Left ventricle myocardium inferior (tissue), 1 donor: Measurements from ENCODE around the gene PTPRJ. TPM values are rescaled to one million over a fixed set of nuclear protein-coding genes. Genes with fewer than 3 reads are reported as not detected.
A peak's percentile ranks its signal among the peaks of the same experiment; 100 is the strongest.
"Not testable (repeated sequence)": the region's sequence is repeated elsewhere in the genome, so short reads cannot be mapped to it uniquely, and the experiment has no call there.

Experiments
- DNase-seq: peaks from one replicate; pipeline ENCODE4 v3.0.0-alpha.2; 2020
- H3K27ac ChIP-seq: fragments of 200-600 bp; replicated peaks from 2 replicates; pipeline ENCODE4 v1.8.0; 2021
- H3K27me3 ChIP-seq: fragments of 200-600 bp; 2 replicates; pipeline ENCODE4 v1.8.0; 2021; ENCODE audit warnings: low read depth
- H3K36me3 ChIP-seq: fragments of 200-600 bp; 2 replicates; pipeline ENCODE4 v1.8.0; 2021
- H3K4me1 ChIP-seq: fragments of 200-600 bp; 2 replicates; pipeline ENCODE4 v1.8.0; 2021
- H3K4me3 ChIP-seq: fragments of 200-600 bp; 2 replicates; pipeline ENCODE4 v1.8.0; 2021; ENCODE audit warnings: mild to moderate bottlenecking, moderate library complexity
- H3K9me3 ChIP-seq: fragments of 200-600 bp; replicated peaks from 2 replicates; pipeline ENCODE4 v1.8.0; 2021
- intact Hi-C: fragments of 100-400 bp; cut with micrococcal nuclease; formaldehyde crosslinking; loops from one replicate; pipeline ENCODE4 v1.11.0; 2022
- long read RNA-seq: library from polyadenylated mRNA; unstranded; transcript quantifications from one replicate; pipeline ENCODE4 v2.0.0, GENCODE V29; 2021
- total RNA-seq: library from RNA; stranded (reverse); fragmentation: NEBNext Ultra II Directional; extraction: Animal tissue kit (Norgen Biotek cat#: 25700); gene quantifications from one replicate; pipeline ENCODE4 v1.2.1, GENCODE V29; 2021
- TF ChIP-seq, protein P1 (sequence below): fragments of 200-600 bp; IDR thresholded peaks from 2 replicates; pipeline ENCODE4 v1.8.0; 2021; ENCODE audit warnings: antibody characterized with exemption, mild to moderate bottlenecking, borderline replicate concordance
- donor health status: DM: no; HTN: yes; CAD: no; lungs with severe emphysema.

PTPRJ gene
- total RNA-seq = 6.8 TPM
- long read RNA-seq, partial matches to known transcripts = 0 of 6 reads
- long read RNA-seq, other reads (novel, unspliced or antisense) = 6 of 6 reads

DNA sequence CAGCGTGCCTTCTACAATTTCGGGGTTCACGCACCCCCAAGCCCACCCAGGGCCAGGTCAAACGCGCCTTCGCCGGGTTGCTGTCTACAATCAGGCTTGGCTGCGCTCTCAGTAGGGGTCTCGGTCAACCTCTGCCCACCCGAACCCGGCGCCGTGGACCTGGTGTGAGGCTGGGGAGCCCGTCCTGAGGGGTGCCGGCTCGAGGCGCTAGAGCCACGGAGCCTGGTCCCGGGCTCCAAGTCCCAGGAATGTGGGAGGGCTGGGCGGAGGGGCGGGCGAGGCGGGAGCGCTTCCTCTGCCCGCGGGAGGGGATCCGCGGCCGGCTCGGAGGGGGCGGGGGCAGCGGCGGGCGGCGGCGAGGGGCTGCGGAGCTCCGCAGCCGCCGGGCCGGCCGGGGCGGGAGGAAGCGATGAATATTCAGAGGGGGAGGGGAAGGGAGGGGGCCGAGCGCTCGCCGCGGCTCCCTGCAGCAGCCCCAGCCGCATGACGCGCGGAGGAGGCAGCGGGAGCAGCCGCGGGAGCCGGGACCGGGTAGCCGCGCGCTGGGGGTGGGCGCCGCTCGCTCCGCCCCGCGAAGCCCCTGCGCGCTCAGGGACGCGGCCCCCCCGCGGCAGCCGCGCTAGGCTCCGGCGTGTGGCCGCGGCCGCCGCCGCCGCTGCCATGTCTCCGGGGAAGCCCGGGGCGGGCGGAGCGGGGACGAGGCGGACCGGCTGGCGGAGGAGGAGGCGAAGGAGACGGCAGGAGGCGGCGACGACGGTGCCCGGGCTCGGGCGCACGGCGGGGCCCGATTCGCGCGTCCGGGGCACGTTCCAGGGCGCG is at the start of gene PTPRJ:
Gene PTPRJ, plus strand, starts transcription at position 472 of the 819 bp plus-strand sequence. CDS start 354 bp downstream, outside the sequence.
- Histone ChIP-seq H3K4me3 (peak within 1 kb of the TSS; percentile 91), H3K27ac (peak within 1 kb of the TSS; percentile 69), H3K9me3 (no peaks in the 10 kb centered on the region), H3K36me3 (no peaks in the 10 kb centered on the region), H3K4me1 (peaks cover 19% of the 10 kb centered on the region), H3K27me3 (peaks cover 25% of the 10 kb centered on the region)
- DNase-seq = peak; percentile 50
- TF ChIP-seq, protein P1, sequence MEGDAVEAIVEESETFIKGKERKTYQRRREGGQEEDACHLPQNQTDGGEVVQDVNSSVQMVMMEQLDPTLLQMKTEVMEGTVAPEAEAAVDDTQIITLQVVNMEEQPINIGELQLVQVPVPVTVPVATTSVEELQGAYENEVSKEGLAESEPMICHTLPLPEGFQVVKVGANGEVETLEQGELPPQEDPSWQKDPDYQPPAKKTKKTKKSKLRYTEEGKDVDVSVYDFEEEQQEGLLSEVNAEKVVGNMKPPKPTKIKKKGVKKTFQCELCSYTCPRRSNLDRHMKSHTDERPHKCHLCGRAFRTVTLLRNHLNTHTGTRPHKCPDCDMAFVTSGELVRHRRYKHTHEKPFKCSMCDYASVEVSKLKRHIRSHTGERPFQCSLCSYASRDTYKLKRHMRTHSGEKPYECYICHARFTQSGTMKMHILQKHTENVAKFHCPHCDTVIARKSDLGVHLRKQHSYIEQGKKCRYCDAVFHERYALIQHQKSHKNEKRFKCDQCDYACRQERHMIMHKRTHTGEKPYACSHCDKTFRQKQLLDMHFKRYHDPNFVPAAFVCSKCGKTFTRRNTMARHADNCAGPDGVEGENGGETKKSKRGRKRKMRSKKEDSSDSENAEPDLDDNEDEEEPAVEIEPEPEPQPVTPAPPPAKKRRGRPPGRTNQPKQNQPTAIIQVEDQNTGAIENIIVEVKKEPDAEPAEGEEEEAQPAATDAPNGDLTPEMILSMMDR = no peak
- intact Hi-C loops = no loop called here

- TF ChIP-seq, protein P1 = no peak
- no peaks in the 10 kb centered on the region for H3K4me1 ChIP-seq
- no peaks in the 10 kb centered on the region for H3K27me3 ChIP-seq
- H3K27ac ChIP-seq = no peak overlapping the region
- intact Hi-C loops = no loop called here
- DNase-seq = no peak
- H3K4me3 ChIP-seq = no peak overlapping the region
- no peaks in the 10 kb centered on the region for H3K36me3 ChIP-seq
- no peaks in the 10 kb centered on the region for H3K9me3 ChIP-seq
These were observed 47.8 kb upstream of the PTPRJ start for GRCh38 chr11:47932544-47932943.

- H3K9me3 ChIP-seq, intact Hi-C loops, H3K27me3 ChIP-seq, H3K36me3 ChIP-seq, H3K27ac ChIP-seq, H3K4me3 ChIP-seq, H3K4me1 ChIP-seq, DNase-seq: not testable (repeated sequence)
These were observed 46.6 kb upstream of the PTPRJ start for GRCh38 chr11:47933797-47934196.

DNA sequence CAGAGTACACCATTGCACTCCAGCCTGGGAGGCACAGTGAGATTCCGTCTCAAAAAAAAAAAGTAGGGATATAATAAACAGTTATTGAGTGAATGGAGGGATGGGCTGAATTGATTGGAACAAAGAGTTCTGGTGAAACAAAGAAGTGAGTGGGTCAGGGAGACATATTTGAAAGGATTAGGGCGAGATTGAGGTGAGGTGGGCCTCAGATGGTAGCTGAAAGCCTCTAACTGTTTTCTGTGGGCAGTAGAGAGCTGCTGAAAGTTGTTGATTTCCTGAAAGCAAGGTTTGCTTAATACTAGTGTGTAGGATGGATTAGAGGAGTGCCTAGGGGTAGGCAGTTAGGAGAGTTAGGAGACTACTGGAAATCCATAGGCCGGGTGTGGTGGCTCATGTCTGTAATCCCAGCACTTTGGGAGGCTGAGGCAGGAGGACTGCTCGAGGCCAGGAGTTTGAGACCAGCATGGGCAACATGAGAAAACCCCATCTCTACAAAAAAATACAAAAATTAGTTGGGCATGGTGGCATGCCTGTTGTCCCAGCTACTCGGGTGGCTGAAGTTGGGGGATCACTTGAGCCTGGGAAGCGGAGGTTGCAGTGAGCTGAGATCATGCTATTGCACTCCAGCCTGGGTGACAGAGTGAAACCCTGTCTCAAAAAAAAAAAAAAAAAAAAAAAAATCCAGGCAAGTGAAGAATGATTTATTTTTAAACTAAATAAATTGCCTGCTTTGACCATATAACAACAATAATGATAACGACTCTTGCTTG is 41.4 kb upstream of the PTPRJ start:
- no peak overlapping the region for H3K27ac ChIP-seq
- TF ChIP-seq, protein P1 = no peak
- H3K9me3 ChIP-seq = no peaks in the 10 kb centered on the region
- H3K27me3 ChIP-seq = no peaks in the 10 kb centered on the region
- intact Hi-C loops = loop anchor here (5.0 kb wide), 1 partner anchor 168 kb away; no protein-coding TSS in a partner anchor
- no peak for DNase-seq
- H3K4me1 ChIP-seq = no peaks in the 10 kb centered on the region
- no peaks in the 10 kb centered on the region for H3K36me3 ChIP-seq
- no peak overlapping the region for H3K4me3 ChIP-seq

DNA sequence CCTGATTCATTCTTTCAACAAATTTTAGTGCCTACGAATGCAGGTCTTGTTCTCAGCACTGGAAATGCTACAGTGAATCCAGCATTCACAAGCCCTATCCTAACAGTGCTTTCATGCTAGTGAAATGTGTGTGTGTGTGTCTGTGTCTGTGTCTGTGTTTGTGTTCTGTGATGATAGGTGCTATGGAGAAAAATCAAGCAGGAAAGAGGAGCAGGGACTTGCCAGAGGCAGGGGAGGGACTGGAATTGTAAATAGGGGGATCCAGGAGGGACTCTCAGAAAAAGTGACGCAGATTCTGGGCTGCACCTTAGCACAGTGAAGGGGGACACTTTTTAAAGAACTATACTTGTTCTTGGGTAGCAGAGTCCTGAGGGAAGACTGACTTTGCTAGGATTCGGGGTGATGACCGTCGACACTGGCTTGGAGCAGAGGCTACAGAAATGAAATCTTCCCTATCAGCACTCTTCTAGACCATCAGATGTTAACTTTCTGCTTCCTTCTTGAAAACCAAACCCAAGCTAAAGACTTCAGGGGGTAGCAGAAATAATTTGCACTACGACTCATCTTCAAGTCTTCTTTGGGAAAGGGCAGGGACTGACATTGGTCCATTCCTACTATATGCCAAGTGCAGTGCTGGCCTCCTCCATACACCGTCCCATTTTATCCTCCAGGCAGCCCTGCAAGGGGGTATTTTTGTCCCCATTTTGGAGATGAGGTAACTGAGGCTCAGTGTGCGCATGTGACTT is 39.3 kb upstream of the PTPRJ start:
- no peaks in the 10 kb centered on the region for H3K27me3 ChIP-seq
- no peaks in the 10 kb centered on the region for H3K4me1 ChIP-seq
- H3K9me3 ChIP-seq = no peaks in the 10 kb centered on the region
- intact Hi-C loops = no loop called here
- no peak overlapping the region for H3K27ac ChIP-seq
- H3K4me3 ChIP-seq = no peak overlapping the region
- DNase-seq = no peak
- TF ChIP-seq, protein P1 = no peak
- H3K36me3 ChIP-seq = no peaks in the 10 kb centered on the region
